ENCODE measurements around the gene SERPINE1.

GRCh38 chr7:101121991-101122932, 4.6 kb upstream of the SERPINE1 start:
- TF ChIP-seq CTCF (IDR thresholded peaks at IDR 0.05; ENCODE audit: insufficient read depth, low read length, poor library complexity, severe bottlenecking) (no peak), EZH2phosphoT487 (conservative IDR thresholded peaks at IDR 0.05; ENCODE audit: low read length) (no peak)

All from SU-DHL-6 (cell line).